ENCODE measurements around the gene PPP6R2. TPM values are rescaled to one million over a fixed set of nuclear protein-coding genes. Genes with fewer than 3 reads are reported as not detected.

The PPP6R2 gene
- polyA plus RNA-seq, 1 donor from 2014 or later: 85.4 TPM

GRCh38 chr22:50464451-50464850, 121.3 kb downstream of the PPP6R2 start:
- H3F3A ChIP-seq (ENCODE audit: insufficient read depth, low read length, poor library complexity, severe bottlenecking): no peaks in the 10 kb centered on the region
- no peak overlapping the region for H3K4me3 ChIP-seq (ENCODE audit: low read length)
- H4K20me1 ChIP-seq (ENCODE audit: insufficient read depth): peaks cover 15% of the 10 kb centered on the region
- no peak overlapping the region for H3K4me2 ChIP-seq (ENCODE audit: low read length)
- no peak overlapping the region for H3K27ac ChIP-seq (ENCODE audit: low read length)
- no peaks in the 10 kb centered on the region for H3K36me3 ChIP-seq (ENCODE audit: insufficient read depth, low read length)
- no peaks in the 10 kb centered on the region for H3K9me2 ChIP-seq (ENCODE audit: insufficient read depth, low read length)
- no peaks in the 10 kb centered on the region for H3K79me2 ChIP-seq (replicated peaks; ENCODE audit: insufficient read depth, low read length)
- H3K9ac ChIP-seq (ENCODE audit: low read length): no peak overlapping the region
- H3K27me3 ChIP-seq (ENCODE audit: insufficient read depth, low read depth, low read length): no peaks in the 10 kb centered on the region
- H3K9me3 ChIP-seq (ENCODE audit: low read length): no peaks in the 10 kb centered on the region
- TF ChIP-seq MXI1 (conservative IDR thresholded peaks at IDR 0.05; ENCODE audit: poor library complexity, severe bottlenecking) (no peak), EP300 (conservative IDR thresholded peaks at IDR 0.05; ENCODE audit: poor library complexity, severe bottlenecking) (no peak), TAF1 (IDR thresholded peaks at IDR 0.05; ENCODE audit: low read depth) (no peak), SMC3 (conservative IDR thresholded peaks at IDR 0.05; ENCODE audit: poor library complexity) (no peak), RAD21 (conservative IDR thresholded peaks at IDR 0.05) (no peak), CTCF (IDR thresholded peaks at IDR 0.05; ENCODE audit: poor library complexity, severe bottlenecking) (no peak), POLR2AphosphoS5 (IDR thresholded peaks at IDR 0.05) (no peak), REST (IDR thresholded peaks at IDR 0.05; ENCODE audit: borderline replicate concordance) (no peak), EZH2 (IDR thresholded peaks at IDR 0.05; ENCODE audit: borderline replicate concordance, insufficient read depth, low read length, poor library complexity, severe bottlenecking) (no peak)
- H2AFZ ChIP-seq (ENCODE audit: low read depth, low read length): no peak overlapping the region

- TF ChIP-seq MXI1 (conservative IDR thresholded peaks at IDR 0.05; ENCODE audit: poor library complexity, severe bottlenecking) (no peak), EP300 (conservative IDR thresholded peaks at IDR 0.05; ENCODE audit: poor library complexity, severe bottlenecking) (no peak), RAD21 (conservative IDR thresholded peaks at IDR 0.05) (no peak), CTCF (IDR thresholded peaks at IDR 0.05; ENCODE audit: poor library complexity, severe bottlenecking) (no peak), POLR2AphosphoS5 (IDR thresholded peaks at IDR 0.05) (no peak), SMC3 (conservative IDR thresholded peaks at IDR 0.05; ENCODE audit: poor library complexity) (no peak), REST (IDR thresholded peaks at IDR 0.05; ENCODE audit: borderline replicate concordance) (no peak), EZH2 (IDR thresholded peaks at IDR 0.05; ENCODE audit: borderline replicate concordance, insufficient read depth, low read length, poor library complexity, severe bottlenecking) (no peak), TAF1 (IDR thresholded peaks at IDR 0.05; ENCODE audit: low read depth) (no peak)
- peaks cover 4% of the 10 kb centered on the region for H3K79me2 ChIP-seq (replicated peaks; ENCODE audit: insufficient read depth, low read length)
- H3K36me3 ChIP-seq (ENCODE audit: insufficient read depth, low read length): no peaks in the 10 kb centered on the region
- no peaks in the 10 kb centered on the region for H3F3A ChIP-seq (ENCODE audit: insufficient read depth, low read length, poor library complexity, severe bottlenecking)
- peaks cover 15% of the 10 kb centered on the region for H4K20me1 ChIP-seq (ENCODE audit: insufficient read depth)
- H3K9me3 ChIP-seq (ENCODE audit: low read length): no peaks in the 10 kb centered on the region
- H3K4me2 ChIP-seq (ENCODE audit: low read length): no peak overlapping the region
- no peak overlapping the region for H3K4me3 ChIP-seq (ENCODE audit: low read length)
- no peaks in the 10 kb centered on the region for H3K9me2 ChIP-seq (ENCODE audit: insufficient read depth, low read length)
- H3K27me3 ChIP-seq (ENCODE audit: insufficient read depth, low read depth, low read length): no peaks in the 10 kb centered on the region
- H2AFZ ChIP-seq (ENCODE audit: low read depth, low read length): no peak overlapping the region
- H3K27ac ChIP-seq (ENCODE audit: low read length): no peak overlapping the region
- H3K9ac ChIP-seq (ENCODE audit: low read length): no peak overlapping the region
Observed at GRCh38 chr22:50465066-50465930, 122.2 kb downstream of the PPP6R2 start.

Measured in neural cell (in vitro differentiated cells).